ENCODE data around the gene GRHL1.

The GRHL1 gene

DNA sequence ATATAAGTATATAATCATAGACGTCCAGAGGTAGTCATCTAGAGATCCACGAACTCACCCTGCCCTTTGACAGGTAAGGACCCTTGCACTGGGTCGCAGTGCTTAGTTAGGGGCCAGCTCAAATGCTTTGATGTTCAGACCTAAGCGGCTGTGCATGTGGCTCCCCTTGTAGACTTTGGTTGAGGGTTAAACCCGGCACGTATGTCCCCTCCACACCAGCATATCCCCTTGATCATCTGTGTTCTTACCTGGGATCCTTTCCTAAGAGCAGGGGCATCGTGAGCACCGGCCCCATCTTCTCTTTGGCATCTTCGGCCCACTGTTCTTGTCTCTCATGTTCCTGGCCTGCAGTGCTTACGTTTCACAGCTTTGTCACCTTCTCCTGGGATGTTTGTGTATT, 31.4 kb downstream of the GRHL1 start:
- DNase-seq (ENCODE audit: low spot score) = no peak
- in situ Hi-C loops (cut with MboI; ENCODE audit: low pct_unique_long_range_greater_than_20kb, low sequenced_read_pairs, unreplicated experiment) = no loop called here
- TF ChIP-seq, protein P1, sequence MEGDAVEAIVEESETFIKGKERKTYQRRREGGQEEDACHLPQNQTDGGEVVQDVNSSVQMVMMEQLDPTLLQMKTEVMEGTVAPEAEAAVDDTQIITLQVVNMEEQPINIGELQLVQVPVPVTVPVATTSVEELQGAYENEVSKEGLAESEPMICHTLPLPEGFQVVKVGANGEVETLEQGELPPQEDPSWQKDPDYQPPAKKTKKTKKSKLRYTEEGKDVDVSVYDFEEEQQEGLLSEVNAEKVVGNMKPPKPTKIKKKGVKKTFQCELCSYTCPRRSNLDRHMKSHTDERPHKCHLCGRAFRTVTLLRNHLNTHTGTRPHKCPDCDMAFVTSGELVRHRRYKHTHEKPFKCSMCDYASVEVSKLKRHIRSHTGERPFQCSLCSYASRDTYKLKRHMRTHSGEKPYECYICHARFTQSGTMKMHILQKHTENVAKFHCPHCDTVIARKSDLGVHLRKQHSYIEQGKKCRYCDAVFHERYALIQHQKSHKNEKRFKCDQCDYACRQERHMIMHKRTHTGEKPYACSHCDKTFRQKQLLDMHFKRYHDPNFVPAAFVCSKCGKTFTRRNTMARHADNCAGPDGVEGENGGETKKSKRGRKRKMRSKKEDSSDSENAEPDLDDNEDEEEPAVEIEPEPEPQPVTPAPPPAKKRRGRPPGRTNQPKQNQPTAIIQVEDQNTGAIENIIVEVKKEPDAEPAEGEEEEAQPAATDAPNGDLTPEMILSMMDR (IDR thresholded peaks at IDR 0.05; ENCODE audit: extremely low read depth, insufficient read depth, missing control alignments) = no peak

DNA sequence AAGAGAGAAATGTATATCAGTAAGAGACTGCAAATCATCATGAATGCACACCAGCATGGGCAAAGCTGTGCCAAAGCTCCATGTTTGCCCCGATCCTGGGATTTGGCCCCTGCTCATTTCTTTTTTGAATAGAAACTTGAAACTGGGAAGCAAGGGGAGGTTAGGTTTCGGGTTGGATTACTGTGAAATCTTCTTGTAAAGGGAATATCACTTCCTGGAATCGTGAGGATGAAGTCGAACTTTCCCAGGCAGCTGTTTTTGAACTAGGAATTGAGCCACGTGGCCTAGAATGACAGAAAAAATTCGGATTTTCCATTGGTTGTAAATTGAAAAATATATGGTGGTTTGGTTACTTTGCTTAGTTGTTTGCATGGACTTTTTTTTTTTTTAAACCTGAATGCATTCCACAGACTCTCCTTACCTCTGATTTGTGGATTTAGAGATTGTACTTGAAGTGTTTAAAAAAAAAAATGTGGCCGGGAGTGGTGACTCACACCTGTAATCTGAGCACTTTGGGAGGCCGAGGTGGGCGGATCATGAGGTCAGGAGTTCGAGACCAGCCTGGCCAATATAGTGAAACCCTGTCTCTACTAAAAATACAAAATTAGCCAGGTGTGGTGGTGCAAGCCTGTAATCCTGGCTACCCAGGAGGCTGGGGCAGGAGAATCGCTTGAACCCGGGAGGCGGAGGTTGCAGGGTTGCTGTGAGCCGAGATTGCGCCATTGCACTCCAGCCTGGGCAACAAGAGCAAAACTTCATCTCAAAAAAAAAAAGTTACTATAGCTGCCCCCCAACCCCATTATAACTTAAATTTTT, 32.1 kb downstream of the GRHL1 start:
- TF ChIP-seq, protein P1 (IDR thresholded peaks at IDR 0.05; ENCODE audit: extremely low read depth, insufficient read depth, missing control alignments) = no peak
- in situ Hi-C loops (cut with MboI; ENCODE audit: low pct_unique_long_range_greater_than_20kb, low sequenced_read_pairs, unreplicated experiment) = no loop called here

GRCh38 chr2:9984217-9984739, 32.8 kb downstream of the GRHL1 start:
- in situ Hi-C loops (cut with MboI; ENCODE audit: low pct_unique_long_range_greater_than_20kb, low sequenced_read_pairs, unreplicated experiment) = no loop called here
- TF ChIP-seq, protein P1 (IDR thresholded peaks at IDR 0.05; ENCODE audit: extremely low read depth, insufficient read depth, missing control alignments) = peak; percentile 66
- DNase-seq (ENCODE audit: low spot score) = peak; percentile 72

More for the DNA sequence above, 32.1 kb downstream of the GRHL1 start:
- no peak for DNase-seq (ENCODE audit: low spot score)

- TF ChIP-seq, protein P1 (IDR thresholded peaks at IDR 0.05; ENCODE audit: extremely low read depth, insufficient read depth, missing control alignments) = no peak
- DNase-seq (ENCODE audit: low spot score) = no peak
- in situ Hi-C loops (cut with MboI; ENCODE audit: low pct_unique_long_range_greater_than_20kb, low sequenced_read_pairs, unreplicated experiment) = no loop called here
These were observed 33.5 kb downstream of the GRHL1 start for GRCh38 chr2:9984871-9985480.

DNA sequence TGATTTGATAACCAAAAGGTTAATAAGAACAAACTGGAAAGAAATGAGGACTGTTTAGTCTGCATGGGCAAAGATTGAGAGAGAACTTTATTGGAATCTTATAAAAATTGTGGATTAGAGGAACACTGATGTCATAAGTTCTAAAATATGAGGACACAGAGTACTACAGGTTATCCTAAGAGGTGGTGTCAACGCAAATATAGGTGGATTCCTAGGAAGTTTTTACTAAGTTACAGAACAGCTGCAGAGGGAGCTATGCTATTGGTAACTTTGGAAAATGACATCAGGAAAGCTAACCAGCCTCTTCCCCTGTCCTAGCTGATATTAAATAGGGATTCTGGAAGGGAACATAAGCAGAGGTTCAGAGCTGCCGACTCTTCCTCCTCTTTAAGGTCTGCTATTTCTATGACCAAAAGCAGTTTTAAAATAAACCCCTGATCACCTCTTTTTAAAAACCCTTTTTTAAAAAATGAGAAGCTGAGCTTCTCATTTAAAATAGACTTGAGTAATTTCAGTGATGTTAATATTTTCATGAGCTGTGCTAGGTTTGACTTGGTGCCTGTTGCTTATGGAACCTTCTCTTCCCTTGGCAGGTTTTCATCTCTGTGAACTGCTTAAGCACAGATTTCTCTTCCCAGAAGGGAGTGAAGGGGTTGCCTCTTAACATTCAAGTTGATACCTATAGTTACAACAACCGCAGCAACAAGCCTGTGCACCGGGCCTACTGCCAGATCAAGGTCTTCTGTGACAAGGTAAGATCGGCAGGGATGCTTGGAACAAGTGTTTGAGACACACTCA, 34.2 kb downstream of the GRHL1 start:
- in situ Hi-C loops (cut with MboI; ENCODE audit: low pct_unique_long_range_greater_than_20kb, low sequenced_read_pairs, unreplicated experiment) = no loop called here
- TF ChIP-seq, protein P1 (IDR thresholded peaks at IDR 0.05; ENCODE audit: extremely low read depth, insufficient read depth, missing control alignments) = no peak
- DNase-seq (ENCODE audit: low spot score) = no peak

- TF ChIP-seq, protein P1 (IDR thresholded peaks at IDR 0.05; ENCODE audit: extremely low read depth, insufficient read depth, missing control alignments) = no peak
- in situ Hi-C loops (cut with MboI; ENCODE audit: low pct_unique_long_range_greater_than_20kb, low sequenced_read_pairs, unreplicated experiment) = no loop called here
- DNase-seq (ENCODE audit: low spot score) = no peak
These were observed 36.8 kb downstream of the GRHL1 start for GRCh38 chr2:9988320-9988719.

Data from GM13977 (cell line).